CD4-positive, alpha-beta T cell treated with Interleukin-4 for 4 hours (primary cell): ENCODE results near the gene RPAP3.
"Not testable (repeated sequence)": the region's sequence is repeated elsewhere in the genome, so short reads cannot be mapped to it uniquely, and the experiment has no call there.

ENCODE experiments used
- DNase-seq: peaks from one replicate; pipeline ENCODE4 v3.0.0-alpha.2; 2020

The RPAP3 gene

DNA sequence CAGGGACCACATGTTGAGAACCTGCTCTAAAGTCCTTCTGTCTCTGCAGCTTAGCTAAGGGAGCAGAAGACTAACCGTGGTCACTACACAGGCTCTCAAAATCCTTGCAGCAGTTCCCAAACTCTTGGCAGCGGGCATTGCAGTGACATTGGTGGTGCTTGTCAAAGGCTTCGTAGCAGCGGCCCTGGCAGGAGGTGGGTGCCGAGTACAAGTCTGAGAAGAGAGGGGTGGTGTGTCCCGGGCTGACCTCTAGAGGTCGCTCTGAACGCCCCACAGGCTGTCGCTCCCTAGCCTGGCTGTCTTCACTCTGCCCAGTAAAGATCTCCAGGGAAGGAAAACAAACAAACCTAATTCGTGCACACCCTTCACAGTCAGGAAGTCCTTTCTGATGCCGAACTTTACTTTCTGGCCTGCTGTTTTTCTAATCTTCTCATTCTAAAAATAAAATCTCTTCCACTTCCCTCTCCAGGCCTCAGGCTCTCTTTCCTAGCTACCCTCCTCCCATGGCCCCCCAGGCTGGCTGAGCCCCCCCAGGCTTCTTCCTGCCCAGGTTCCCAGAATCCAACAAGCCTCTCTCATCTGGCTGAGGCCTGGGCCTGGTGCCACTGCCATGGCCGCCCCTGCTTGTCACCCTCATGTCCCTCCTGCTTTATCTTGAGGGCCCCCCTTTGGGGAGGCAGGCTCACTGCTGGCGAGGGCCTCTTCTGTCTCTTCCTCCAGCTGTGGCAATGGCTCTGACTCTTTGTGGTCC is 11.8 kb upstream of the RPAP3 start:
- DNase-seq, result peak; percentile 44

DNA sequence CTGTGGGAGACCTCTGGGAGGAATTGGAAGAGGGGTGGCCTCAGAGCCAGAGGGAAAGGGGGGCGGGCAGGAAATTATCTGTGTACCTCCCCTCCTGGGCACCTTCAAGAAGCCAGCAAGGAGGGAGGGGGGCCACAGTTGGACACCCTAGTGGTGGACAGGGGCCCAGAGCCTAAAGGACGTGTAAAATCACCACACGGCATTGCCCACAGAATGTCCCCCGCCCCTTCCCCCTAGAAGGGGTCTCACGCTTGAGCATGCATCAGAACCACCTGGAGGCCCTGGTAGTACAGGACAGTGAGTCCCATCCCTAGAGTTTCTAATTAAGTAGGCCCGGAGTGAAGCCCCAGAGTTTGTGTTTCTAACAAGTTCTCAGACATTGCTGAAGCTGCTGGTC is 11.2 kb upstream of the RPAP3 start:
- no peak for DNase-seq

DNA sequence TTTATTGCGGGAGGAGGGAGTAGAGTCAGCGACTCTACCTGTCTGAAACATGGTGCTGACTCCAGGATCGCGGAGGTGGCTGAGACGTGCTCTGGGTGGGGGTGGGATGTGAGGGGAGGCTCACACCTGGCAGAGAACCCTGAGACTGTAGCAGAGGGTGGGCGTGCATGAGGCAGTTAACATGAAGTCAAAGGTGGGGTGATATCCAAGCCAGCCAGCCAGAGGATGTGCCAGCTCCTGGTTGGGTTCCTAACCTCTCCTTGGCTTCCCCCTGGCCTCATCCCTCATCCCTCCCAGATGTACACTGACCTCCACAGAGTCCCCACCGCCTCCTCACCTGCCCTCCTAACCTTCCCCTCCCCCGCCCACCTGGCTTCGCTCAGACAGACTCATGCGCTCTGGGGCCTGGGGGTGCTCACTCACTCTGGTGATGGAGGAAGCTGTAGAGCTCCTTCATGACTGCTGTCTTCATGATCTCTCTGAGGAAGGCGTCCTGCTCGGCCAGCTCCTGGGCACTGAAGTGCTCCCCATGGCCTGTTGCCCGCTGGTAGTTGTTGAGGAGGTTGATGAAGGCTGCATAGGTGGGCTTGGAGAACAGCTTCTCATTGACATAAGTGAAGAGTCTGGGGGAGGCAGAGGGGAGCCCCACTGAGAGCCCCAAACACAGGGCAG is 10.2 kb upstream of the RPAP3 start:
- DNase-seq, result no peak

DNA sequence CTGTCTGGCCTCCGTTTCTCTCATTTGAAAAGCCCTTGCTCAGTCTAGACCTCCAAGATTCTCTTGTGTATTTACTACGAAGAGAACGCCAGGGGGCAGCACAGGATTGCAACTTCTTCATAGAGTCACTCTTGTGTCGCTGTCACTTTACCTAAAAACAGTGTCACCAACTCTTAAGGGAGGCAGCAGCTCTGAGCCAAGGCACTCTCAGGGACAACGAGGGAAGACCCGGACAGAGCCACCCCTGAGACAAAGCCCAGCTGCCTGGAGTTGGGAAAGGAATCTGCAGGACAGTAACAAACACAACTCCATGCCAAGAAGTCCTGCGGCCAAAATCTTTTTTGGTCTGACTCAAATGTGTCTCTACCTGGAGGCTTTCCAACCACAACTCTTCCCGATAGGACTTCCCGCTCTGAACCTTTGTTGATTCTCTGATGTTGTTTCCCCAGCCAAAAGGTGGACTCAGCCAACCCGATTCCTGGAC is 9.6 kb upstream of the RPAP3 start:
- peak; percentile 84 for DNase-seq

DNA sequence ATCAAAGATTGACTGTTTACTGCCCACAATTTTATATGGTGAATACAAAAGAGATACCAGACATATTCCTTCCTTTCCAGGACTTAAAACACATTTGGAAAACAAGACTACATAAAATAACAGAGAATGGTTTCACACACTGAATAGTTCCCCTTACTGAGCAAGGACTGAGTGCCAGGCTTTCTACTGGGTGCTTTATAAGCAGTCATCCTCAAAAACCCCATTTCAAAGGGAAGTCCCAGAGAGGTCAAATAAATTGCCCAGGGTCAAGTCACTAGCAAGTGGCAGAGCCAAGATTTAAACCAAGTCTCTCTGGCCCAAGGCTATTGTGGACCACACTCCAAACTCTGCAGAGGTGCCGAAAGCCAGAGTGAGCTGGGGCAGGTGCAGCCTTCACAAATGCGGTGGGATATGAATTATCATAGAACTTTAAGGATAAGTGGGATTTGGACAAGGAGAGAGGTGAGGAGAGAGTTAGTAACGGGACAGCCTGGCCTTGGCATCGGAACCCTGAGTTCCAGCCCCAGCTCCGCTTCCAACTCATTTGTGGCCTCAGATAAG is 9.1 kb upstream of the RPAP3 start:
- DNase-seq, result no peak

DNA sequence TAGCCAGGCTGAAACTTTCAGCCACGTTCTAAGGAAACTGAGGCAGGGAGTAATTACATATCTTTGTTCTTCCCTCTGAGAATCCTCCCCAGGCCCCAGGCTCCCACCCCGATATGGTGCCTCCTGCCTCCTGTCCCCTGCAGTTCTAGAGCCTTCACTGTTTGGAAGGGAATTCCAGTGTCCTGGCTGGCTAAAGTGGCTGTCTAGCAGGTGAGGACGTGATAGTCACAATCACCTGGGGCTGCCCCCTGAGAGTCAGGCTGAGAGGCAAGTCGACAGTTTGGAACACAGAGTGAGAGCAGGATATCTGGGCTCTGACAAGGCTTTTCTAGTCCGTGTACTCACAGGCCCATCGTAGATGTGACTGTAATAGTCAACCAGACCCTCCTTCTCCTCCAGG is 6.3 kb upstream of the RPAP3 start:
- no peak for DNase-seq

DNA sequence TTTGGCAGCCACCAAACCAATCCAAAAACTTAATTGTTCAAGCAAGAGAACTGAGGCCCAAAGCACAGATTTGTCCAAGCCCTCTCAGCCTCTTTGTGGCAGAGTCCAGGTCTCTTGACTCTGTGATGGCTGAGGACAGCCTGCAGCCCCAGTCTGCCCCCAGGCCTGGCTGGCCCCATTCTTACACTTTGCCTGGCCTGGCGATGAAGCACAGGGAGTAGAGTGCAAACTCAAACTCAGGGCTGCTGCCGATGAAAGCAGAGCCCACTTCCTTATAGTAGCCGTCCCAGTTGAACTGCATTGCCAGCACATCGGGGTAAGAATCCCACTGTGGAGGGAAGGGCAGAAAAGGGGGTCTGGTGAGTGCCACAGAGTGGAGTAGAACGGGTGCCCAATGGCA is 5.6 kb upstream of the RPAP3 start:
- no peak for DNase-seq

DNA sequence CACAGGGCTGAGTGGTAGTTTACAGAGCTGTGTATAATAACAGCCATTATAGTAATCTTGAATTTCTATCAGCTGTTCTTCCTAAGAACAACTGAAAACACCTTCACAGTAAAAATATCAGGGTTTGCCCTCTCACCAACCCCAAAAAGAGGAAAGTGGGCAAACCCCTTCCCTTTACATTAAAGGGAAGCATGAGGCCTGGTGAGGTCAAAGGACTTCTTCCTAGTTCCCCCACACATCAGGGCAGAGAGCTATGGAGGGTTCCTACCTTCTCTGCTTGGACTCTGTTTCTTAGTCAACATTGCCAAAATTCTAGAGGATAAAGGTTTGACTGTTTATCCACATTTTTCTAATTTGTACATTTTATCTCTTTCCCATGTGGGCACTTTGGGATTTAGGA is 4.4 kb upstream of the RPAP3 start:
- no peak for DNase-seq

DNA sequence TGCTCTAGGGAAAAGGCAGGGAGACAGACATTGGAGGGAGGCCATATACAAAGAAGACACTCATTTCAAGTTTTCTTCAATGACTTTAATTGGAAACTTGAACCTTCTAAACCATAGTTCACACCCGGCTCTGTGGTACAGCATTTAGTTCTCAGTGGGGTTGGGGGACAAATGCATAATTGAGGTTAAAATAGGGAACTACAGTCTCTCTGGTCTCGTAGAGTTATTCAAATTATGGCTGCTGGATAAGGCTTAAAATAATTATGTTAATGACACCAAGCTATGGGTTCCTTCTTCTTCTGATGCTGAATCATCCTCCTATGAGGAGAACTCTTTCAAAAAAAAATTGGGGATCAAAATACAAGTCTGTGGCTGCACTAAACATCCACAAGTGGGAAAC is 3.8 kb upstream of the RPAP3 start:
- DNase-seq, result no peak

DNA sequence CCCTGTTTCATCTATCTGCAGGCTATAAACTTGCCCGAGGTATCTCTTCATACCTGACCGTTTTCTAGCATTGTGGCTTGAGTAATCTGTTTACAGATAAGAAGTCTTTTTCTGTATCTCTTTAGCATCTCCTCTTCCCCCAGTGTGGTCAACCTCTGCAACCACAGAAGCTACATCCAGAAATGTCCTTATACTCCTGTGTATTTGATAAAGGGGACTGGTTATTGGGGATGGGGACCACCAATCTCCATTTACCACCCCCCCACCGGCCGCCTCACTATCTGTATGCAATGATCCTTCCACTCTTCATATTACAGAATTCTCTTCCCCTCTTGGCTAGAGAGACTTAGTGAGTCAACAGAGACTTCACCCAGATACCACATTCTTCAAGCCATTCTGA is 3.4 kb upstream of the RPAP3 start:
- no peak for DNase-seq

DNA sequence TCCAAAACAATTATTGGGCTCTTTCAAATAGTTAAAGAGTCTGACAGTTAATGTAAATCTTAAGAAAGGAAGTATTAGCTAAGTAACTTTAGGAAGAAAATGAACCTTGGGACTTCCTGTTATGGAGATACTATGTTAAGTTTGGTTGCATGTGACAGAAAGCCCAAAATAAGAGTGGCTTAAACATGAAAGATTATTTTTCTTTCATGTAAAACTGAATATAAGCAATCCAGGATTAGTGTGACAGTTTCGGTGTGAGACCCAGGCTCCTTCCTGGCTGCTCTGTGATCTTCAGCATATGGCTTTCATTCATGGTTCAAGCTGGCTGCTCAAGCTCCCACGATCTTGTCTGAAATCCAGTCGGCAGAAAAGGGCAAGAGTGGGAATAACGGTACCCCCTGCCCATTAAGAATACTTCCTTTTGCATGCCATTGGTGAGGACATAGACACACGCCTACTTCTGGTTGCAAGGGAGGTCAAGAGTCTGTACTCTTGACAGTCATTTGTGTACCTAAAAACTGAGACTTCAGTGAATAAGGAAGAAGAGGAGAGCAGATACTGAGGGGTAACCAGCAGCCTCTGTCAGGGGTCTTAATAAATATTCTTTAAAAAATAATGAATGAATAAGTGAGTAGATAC is 2.2 kb upstream of the RPAP3 start:
- no peak for DNase-seq

DNA sequence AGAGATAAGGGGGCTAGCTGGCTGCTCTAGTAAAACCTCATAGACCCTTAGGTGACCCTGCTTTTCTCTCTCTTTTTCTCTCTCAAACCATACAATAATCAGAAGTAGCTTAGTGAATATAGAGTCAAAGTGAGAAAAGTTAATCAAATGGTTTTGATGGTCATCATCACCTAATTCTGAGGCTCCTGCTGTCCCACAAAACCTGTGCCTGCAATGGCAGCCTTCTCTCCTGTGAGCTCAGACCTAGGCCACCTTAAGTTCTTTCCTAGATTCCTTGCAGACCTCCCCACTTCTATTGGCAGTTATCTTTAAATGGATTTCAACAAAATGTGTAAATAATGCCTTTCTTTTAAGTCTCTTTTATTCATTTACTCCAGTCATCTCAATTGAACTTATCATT is 1.5 kb upstream of the RPAP3 start:
- no peak for DNase-seq

DNA sequence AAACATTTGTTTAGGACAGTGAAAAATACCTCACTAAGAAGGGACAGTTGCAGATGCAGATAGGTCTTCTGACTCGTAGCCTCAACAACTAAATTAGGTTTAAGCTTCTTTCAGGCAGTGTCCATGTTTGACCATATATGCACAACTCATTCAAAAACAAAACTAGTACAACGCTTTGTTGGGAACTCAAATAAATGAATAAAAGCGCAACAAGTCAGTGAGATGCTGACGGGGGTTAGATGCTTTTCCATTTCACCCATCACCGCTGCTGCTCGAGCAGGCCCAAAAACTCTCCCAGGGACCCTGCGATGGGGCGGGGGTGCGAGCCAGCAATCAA is 633 bp downstream of the RPAP3 start:
- no peak for DNase-seq

DNA sequence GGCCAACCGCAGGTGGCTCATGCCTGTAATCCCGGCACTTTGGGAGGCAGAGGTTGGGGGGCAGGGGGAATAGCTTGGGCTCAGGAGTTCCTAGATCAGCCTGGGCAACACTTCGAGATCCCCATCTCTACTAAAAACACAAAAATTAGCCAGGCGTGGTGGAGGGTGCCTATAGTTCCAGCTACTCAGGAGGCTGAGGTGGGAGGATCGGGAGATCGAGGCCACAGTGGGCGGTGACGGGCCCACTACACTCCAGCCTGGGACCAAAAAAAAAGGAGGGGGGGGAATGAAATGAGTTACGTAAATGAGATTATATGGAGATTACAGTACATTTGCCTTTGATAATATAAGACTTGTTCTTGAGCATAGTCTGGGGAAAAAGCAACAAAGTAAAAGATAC is 1.1 kb downstream of the RPAP3 start:
- no peak for DNase-seq

DNA sequence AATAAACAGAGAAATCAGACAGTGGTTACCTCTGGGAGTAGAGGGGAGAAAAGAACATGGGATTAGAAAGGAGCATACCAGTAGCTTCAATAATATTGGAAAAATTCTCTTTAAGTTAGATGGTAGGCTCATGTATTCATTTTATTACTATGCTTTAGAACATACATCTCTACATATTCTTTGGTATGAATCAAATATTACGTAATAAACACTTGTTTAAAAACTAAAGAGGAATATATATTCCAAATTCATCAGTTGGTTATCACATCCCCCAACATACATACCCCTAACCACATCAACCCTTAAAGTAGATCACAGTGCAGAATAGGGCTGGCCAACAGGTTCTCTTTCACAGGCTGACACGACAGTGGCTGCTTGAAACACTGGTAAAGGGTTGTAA is 5.6 kb downstream of the RPAP3 start:
- DNase-seq, result no peak

DNA sequence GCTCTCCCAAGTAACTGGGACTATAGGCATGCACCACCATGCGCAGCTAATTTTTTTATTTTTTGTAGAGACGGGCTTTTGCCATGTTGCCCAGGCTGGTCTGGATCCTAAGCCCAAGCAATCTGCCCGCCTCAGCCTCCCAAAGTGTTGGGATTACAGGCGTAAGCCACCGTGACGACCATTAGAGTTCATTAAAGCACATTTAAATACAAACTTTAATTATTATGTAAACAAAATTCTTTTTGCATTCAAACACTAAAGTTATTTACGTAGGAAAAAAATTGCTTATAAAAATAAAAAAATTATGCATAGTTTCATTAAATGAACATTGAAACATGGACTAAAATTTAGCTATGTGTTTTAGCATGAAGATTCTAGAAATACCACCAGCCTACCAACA is 7.2 kb downstream of the RPAP3 start:
- DNase-seq, result no peak

DNA sequence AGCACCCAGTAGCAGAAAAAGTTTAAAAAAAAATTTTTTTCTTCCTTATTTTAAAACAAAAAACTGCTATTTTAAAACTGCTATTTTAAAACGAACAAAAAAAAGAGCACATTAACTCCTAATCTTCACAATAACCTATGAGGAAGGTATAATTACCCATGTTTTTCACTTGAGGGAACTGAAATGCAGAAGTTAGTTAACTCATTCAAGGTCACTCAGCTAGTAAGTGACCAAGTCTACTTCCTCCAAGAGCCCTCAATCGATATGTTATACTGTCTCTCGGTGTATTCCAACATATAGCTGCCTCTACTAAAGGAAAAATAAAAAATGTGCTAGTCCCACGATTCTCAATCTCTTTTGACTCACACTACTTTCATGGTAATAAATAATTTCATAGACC is 7.8 kb downstream of the RPAP3 start:
- DNase-seq, result no peak

DNA sequence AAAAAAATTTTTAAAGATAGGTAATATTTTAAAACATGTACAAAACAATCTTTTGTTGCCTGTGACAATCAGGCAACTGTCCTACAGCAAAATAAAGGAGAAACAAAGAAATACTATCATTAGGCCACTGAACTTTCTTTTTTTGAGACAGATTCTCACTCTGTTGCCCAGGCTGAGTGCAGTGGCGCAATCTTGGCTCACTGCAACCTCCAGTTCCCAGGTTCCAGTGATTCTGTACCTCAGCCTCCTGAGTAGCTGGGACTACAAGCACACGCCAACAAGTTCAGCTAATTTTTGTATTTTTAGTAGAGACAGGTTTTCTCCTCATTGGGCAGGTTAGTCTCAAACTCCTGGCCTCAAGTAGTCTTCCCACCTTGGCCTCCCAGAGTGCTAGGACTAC is 16.6 kb downstream of the RPAP3 start:
- no peak for DNase-seq

DNA sequence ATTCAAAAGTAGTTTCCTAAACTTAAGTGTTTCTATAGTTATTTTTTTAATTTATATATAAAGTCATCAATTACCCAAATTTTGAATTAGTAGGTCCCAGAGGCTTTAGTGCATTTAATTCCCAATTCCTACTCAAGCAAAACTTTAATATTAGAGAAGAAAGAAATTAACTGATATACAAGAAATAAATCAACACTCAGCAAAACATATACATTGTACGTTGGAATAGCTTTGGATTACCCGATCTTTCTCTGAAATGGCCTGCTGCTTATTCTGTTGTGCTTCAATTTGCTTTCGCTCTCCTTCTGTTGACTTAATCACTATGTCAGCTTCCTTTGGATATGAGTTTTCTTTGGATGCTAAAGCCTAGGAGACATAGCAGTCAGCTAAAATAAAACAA is 18.2 kb downstream of the RPAP3 start:
- no peak for DNase-seq

DNA sequence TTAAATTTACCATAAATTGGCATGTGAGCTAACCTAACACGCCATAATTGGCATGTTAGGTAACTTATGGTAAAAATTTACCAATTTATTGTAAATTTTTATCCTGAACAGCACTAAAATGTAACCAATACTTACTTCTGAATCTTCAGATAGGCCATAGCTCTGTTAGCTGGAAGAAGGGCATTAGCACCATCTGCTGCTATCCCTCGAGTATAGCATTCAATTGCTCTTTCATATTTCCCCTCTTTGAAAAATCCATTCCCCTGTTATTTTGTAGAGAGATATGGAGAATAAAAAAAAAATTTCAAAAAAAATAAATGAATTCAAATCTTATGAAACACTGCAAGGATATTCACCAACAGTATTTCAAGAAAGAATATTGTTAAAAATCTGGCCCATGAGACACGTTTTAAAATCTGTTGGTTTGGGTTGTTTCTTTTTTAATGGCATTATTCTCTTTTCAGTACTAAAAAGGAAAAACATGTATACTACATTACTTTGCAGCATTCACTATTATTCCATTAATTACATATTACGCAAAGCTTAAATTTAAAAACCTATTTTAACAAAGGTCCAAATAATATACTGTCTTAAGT is 19.1 kb downstream of the RPAP3 start:
- peak; percentile 14 for DNase-seq

DNA sequence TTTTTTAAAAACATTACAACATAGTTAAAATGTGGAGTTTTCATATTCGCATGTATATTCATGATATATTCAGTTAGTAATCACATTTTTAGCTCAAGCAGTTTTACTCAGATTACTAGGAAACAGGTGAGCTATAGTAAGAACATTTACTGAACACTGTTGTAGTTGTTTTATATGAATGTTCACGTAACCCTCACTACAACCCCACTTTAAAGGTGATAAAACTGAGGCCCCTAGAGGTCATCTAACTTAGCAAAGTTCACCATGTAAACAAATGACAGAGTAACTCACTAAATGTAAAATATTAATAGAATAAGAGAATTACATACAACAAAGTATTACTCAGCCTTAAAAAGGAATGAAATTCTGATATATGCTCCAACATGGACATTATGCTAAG is 26.0 kb downstream of the RPAP3 start:
- DNase-seq, result no peak

DNA sequence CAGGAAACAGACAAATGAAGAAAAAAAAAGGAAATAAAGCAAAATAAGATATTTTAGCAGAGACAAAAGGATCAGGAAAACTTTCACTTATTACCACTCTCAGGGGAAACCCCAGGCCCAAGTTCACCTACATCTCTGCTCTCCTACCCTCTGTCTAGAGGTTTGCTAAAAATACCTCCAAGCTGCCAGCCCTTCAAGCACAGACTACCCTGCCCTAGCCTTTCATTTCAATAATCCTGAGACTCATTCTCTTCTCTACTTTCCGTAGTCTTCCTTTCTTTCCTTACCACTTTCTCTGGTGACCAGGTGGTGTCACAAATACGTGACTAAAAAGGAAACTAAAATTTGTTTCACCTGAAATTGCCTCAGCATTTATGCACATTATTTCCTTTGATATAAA is 33.8 kb downstream of the RPAP3 start:
- DNase-seq, result no peak

DNA sequence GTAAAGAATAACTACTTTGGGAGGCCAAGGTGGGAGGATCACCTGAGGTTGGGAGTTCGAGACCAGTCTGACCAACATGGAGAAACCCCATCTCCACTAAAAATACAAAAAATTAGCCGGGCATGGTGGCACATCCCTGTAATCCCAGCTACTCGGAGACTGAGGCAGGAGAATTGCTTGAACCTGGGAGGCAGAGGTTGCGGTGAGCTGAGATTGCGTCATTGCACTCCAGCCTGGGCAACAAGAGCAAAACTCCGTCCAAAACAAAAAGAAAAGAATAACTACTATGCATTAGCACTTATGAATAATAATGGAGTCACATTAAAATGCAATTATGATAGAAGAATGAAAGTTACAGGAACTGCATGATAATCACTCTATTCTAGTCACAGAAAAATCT is 37.9 kb downstream of the RPAP3 start:
- not testable (repeated sequence) for DNase-seq
